SU-DHL-6 (cell line): ENCODE results near the gene DLGAP3.

Experiments
- H2AFZ ChIP-seq: fragments of 200-600 bp; sonication (generic); 2 replicates; pipeline ENCODE4 v1.6.1; 2014; ENCODE audit warnings: low read depth, mild to moderate bottlenecking, moderate library complexity, mixed read lengths, antibody characterized with exemption, low read length; ENCODE audit not compliant: severe bottlenecking
- H3F3A ChIP-seq: fragments of 200-600 bp; shearing (Covaris generic); 2 replicates; pipeline ENCODE4 v1.6.0; 2016; ENCODE audit warnings: antibody characterized with exemption, mild to moderate bottlenecking; ENCODE audit not compliant: insufficient read depth
- H3K27ac ChIP-seq: fragments of 200-600 bp; sonication (generic); 2 replicates; pipeline ENCODE4 v1.5.1; 2016; ENCODE audit warnings: low read depth, mild to moderate bottlenecking, low read length, moderate library complexity, mixed read lengths
- H3K27me3 ChIP-seq: fragments of 200-600 bp; sonication (generic), shearing (Covaris generic); 2 replicates; pipeline ENCODE4 v1.6.0; 2014; ENCODE audit warnings: mild to moderate bottlenecking, low read length
- H3K36me3 ChIP-seq: fragments of 200-600 bp; sonication (generic); 2 replicates; pipeline ENCODE4 v1.6.1; 2014; ENCODE audit warnings: mild to moderate bottlenecking, low read length, mixed read lengths
- H3K4me2 ChIP-seq: fragments of 300-600, 200-600 bp; shearing (Covaris generic), sonication (generic); 2 replicates; pipeline ENCODE4 v1.6.0; 2014; ENCODE audit warnings: low read length, low read depth, mild to moderate bottlenecking; ENCODE audit not compliant: poor library complexity, severe bottlenecking
- H3K4me3 ChIP-seq: fragments of 200-600 bp; sonication (generic); 2 replicates; pipeline ENCODE4 v1.5.1; 2014; ENCODE audit warnings: antibody characterized with exemption, low read length, mild to moderate bottlenecking, mixed read lengths; ENCODE audit not compliant: insufficient read depth, poor library complexity, severe bottlenecking
- H3K79me2 ChIP-seq: fragments of 200-600 bp; sonication (generic); 2 replicates; pipeline ENCODE4 v1.6.1; 2014; ENCODE audit warnings: mild to moderate bottlenecking, low read length, moderate library complexity; ENCODE audit not compliant: insufficient read depth
- H3K9ac ChIP-seq: fragments of 200-600 bp; sonication (generic); 2 replicates; pipeline ENCODE4 v1.7.0; 2014; ENCODE audit warnings: mild to moderate bottlenecking, low read length
- H3K9me2 ChIP-seq: fragments of 200-600 bp; sonication (generic); replicated peaks from 2 replicates; pipeline ENCODE4 v1.6.1; 2014; ENCODE audit warnings: low read length; ENCODE audit not compliant: insufficient read depth
- H3K9me3 ChIP-seq: fragments of 200-600 bp; sonication (generic); 2 replicates; pipeline ENCODE4 v1.6.1; 2014; ENCODE audit warnings: low read length, mixed read lengths; ENCODE audit not compliant: insufficient read depth
- H4K20me1 ChIP-seq: fragments of 200-600 bp; sonication (generic); 2 replicates; pipeline ENCODE4 v1.6.1; 2014; ENCODE audit warnings: low read depth, mild to moderate bottlenecking, antibody characterized with exemption, low read length, moderate library complexity, mixed read lengths
- EZH2phosphoT487 ChIP-seq: fragments of 200-600 bp; sonication (generic), shearing (Covaris generic); conservative IDR thresholded peaks from 2 replicates; pipeline ENCODE4 v1.6.1; 2018; ENCODE audit warnings: mild to moderate bottlenecking, antibody characterized with exemption, low read length, moderate library complexity, mixed read lengths
- TF ChIP-seq, protein P1 (sequence below): fragments of 200-600 bp; sonication (generic); IDR thresholded peaks from one replicate; pipeline ENCODE4 v1.5.1; 2017; ENCODE audit warnings: antibody characterized with exemption, mild to moderate bottlenecking, low read length, moderate library complexity; ENCODE audit not compliant: insufficient read depth, poor library complexity, severe bottlenecking

DLGAP3 gene

DNA sequence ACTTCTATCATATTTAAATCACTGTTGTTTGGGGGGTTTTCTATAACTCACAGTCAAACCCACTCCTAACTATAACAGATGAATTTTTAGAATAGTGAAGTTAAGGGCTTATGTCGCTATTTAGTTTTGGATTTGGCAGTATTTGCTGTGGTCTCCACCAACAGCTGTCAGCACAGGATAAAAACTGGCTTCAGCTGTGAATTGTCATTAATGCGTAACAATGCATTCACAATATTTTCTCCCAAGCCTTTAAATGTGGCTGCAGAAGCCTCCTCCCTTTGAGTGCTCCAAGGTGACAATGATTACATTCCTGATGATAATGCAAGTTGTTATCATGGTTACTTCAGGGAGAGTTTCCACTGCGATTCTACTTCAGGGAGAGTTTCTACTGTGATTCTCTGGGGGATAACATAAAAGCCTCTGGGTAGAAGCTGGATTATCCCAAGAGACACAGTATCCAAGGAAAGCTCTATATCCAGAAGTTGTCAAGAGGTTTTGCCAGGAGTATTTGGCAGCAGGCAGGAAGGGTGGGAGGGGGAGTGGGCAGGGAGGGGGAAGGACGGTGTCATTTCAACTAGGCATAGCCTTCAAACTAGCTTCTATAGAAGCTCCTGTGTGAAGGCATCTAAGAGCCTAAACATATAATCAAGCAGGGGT lies 55.0 kb downstream of the DLGAP3 start:
- no peak overlapping the region for H3K9ac ChIP-seq
- H3K4me3 ChIP-seq = no peak overlapping the region
- H2AFZ ChIP-seq = no peak overlapping the region
- no peaks in the 10 kb centered on the region for H3K79me2 ChIP-seq
- H4K20me1 ChIP-seq = no peaks in the 10 kb centered on the region
- H3K4me2 ChIP-seq = no peak overlapping the region
- H3K9me2 ChIP-seq = no peaks in the 10 kb centered on the region
- H3K9me3 ChIP-seq = no peaks in the 10 kb centered on the region
- H3K27me3 ChIP-seq = no peaks in the 10 kb centered on the region
- H3K27ac ChIP-seq = no peak overlapping the region
- H3K36me3 ChIP-seq = no peaks in the 10 kb centered on the region
- no peaks in the 10 kb centered on the region for H3F3A ChIP-seq
- TF ChIP-seq EZH2phosphoT487 = no peak

DNA sequence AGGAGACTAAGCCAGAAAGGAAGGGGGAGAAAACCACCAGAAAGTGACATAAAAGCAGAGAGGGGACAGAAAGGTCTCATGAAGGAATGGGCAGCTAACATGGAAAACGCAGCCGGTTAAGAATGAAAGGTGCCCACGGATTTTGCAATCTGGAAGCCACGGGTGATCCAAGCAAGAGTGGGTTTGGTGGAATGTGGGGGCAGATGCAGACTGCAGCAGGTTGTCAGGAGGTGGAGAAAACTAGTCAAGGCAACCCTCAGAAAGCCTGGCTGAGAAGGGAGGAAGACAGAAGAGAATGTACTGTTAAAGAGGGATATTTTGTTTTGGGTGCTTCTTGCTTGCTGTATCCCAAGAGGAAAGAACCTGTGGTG lies 57.3 kb downstream of the DLGAP3 start:
- Histone ChIP-seq H3K9me2 (no peaks in the 10 kb centered on the region), H3K27me3 (no peaks in the 10 kb centered on the region), H2AFZ (no peak overlapping the region), H3K4me3 (no peak overlapping the region), H3K9ac (no peak overlapping the region), H3K36me3 (no peaks in the 10 kb centered on the region), H3K4me2 (no peak overlapping the region), H3K79me2 (no peaks in the 10 kb centered on the region), H4K20me1 (no peaks in the 10 kb centered on the region), H3F3A (no peaks in the 10 kb centered on the region), H3K27ac (no peak overlapping the region), H3K9me3 (no peaks in the 10 kb centered on the region)
- TF ChIP-seq, protein P1, sequence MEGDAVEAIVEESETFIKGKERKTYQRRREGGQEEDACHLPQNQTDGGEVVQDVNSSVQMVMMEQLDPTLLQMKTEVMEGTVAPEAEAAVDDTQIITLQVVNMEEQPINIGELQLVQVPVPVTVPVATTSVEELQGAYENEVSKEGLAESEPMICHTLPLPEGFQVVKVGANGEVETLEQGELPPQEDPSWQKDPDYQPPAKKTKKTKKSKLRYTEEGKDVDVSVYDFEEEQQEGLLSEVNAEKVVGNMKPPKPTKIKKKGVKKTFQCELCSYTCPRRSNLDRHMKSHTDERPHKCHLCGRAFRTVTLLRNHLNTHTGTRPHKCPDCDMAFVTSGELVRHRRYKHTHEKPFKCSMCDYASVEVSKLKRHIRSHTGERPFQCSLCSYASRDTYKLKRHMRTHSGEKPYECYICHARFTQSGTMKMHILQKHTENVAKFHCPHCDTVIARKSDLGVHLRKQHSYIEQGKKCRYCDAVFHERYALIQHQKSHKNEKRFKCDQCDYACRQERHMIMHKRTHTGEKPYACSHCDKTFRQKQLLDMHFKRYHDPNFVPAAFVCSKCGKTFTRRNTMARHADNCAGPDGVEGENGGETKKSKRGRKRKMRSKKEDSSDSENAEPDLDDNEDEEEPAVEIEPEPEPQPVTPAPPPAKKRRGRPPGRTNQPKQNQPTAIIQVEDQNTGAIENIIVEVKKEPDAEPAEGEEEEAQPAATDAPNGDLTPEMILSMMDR = no peak

DNA sequence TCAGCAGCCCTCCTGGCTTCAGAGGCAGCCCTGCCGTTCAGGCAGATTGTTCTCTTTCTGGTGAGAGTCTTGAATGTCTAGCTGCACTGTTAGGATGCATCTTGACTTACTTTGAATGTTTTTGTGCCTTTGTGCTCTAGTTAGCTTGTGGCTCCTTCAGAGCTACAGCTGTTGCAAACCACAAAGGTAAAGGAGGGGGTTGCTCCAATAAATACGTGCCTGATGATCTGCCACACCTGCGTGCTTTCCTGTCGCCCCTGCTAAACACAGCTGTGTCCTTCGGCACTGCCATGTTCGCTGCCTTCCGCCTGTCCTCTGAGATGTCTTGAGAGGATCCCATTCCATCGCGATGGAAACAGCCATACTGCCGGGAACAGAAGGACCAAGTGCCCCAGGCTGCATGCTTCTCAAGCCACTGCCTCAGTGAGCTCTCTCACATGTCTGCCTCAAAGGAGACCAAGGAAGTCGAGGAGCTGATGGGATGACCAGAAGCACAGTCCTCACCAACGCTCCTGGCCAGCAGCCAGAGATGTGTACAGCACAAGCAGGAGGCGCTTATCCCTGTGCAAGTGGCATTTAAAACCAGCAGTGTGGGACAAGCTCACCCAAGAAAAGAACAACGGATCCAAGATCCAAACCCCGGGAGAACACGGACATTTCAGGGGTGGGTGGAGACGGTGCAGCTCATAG lies 57.9 kb downstream of the DLGAP3 start:
- Histone ChIP-seq H3K4me3 (no peak overlapping the region), H3K27ac (no peak overlapping the region), H3K4me2 (no peak overlapping the region), H3K36me3 (no peaks in the 10 kb centered on the region), H3K9ac (no peak overlapping the region), H3F3A (no peaks in the 10 kb centered on the region), H3K9me2 (no peaks in the 10 kb centered on the region), H4K20me1 (no peaks in the 10 kb centered on the region), H3K79me2 (no peaks in the 10 kb centered on the region), H2AFZ (no peak overlapping the region), H3K27me3 (no peaks in the 10 kb centered on the region), H3K9me3 (no peaks in the 10 kb centered on the region)
- TF ChIP-seq EZH2phosphoT487 = no peak
- TF ChIP-seq, protein P1 = no peak

DNA sequence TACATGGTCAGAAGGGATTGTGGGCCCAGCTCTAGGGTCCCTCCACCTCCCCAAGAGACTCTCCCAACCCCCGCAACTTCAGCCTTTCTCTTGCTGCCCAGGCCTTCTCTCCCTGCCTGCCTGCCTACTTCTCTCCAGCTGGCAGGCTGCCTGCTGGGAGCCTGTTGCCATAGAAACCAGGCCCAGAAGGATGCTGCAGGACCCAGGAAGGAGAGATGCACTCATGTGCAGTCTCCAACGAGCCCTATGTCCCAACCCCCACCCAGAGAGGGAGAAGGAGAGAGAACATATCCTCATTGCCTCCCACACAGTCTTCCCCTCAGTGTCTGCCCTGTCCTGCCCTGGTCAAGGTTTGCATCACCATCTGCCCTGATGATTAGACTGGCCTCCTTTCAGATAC lies 59.1 kb downstream of the DLGAP3 start:
- Histone ChIP-seq H3K4me3 (no peak overlapping the region), H3K27me3 (no peaks in the 10 kb centered on the region), H2AFZ (no peak overlapping the region), H3K36me3 (no peaks in the 10 kb centered on the region), H3K9me3 (no peaks in the 10 kb centered on the region), H3F3A (no peaks in the 10 kb centered on the region), H4K20me1 (no peaks in the 10 kb centered on the region), H3K9ac (no peak overlapping the region), H3K4me2 (no peak overlapping the region), H3K79me2 (no peaks in the 10 kb centered on the region), H3K9me2 (no peaks in the 10 kb centered on the region), H3K27ac (no peak overlapping the region)
- no peak for TF ChIP-seq EZH2phosphoT487
- TF ChIP-seq, protein P1 = no peak
